ENCODE measurements around the gene TBX6. TPM values are rescaled to one million over a fixed set of nuclear protein-coding genes. Genes with fewer than 3 reads are reported as not detected.

Gene TBX6
- total RNA-seq, 1 experiment from 2014 or later = 1.4 TPM

- Histone ChIP-seq H3K9me2 (ENCODE audit: insufficient read depth) (no peaks in the 10 kb centered on the region), H3K9me3 (ENCODE audit: control insufficient read depth in 1 of 2, insufficient read depth in 1 of 2, low read depth in 1 of 2, low read length in 2 of 2) (peaks cover 3 to 18% of the 10 kb centered on the region in 2 experiments; a peak in 2 of 4 replicates), H3K9ac (ENCODE audit: low read length) (no peak overlapping the region), H4K20me1 (ENCODE audit: insufficient read depth) (no peaks in the 10 kb centered on the region), H3K27me3 (ENCODE audit: insufficient read depth, low read length) (no peaks in the 10 kb centered on the region), H3K27ac (ENCODE audit: low read depth, low read length) (no peak overlapping the region), H2AFZ (ENCODE audit: low read depth, low read length, poor library complexity, severe bottlenecking) (no peak overlapping the region), H3K4me1 (ENCODE audit: control insufficient read depth in 1 of 2, insufficient read depth in 2 of 2, low read length in 2 of 2) (peaks cover 14 to 50% of the 10 kb centered on the region in 2 experiments), H3K4me3 (replicated peaks in 1 of 2; ENCODE audit: low read depth in 1 of 2, low read length in 2 of 2) (no peak overlapping the region), H3K79me2 (ENCODE audit: insufficient read depth, low read length) (no peaks in the 10 kb centered on the region), H3K36me3 (ENCODE audit: control insufficient read depth in 1 of 2, insufficient read depth in 2 of 2, low read length in 2 of 2) (no peaks in the 10 kb centered on the region), H3K4me2 (ENCODE audit: low read length) (no peak overlapping the region)
- ATAC-seq (no peak), DNase-seq (ENCODE audit: low read depth, low spot score) (no peak)
- TF ChIP-seq, protein P1, sequence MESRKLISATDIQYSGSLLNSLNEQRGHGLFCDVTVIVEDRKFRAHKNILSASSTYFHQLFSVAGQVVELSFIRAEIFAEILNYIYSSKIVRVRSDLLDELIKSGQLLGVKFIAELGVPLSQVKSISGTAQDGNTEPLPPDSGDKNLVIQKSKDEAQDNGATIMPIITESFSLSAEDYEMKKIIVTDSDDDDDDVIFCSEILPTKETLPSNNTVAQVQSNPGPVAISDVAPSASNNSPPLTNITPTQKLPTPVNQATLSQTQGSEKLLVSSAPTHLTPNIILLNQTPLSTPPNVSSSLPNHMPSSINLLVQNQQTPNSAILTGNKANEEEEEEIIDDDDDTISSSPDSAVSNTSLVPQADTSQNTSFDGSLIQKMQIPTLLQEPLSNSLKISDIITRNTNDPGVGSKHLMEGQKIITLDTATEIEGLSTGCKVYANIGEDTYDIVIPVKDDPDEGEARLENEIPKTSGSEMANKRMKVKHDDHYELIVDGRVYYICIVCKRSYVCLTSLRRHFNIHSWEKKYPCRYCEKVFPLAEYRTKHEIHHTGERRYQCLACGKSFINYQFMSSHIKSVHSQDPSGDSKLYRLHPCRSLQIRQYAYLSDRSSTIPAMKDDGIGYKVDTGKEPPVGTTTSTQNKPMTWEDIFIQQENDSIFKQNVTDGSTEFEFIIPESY (IDR thresholded peaks at IDR 0.05; ENCODE audit: extremely low read depth, insufficient replicate concordance, low read length) = no peak
- BruUV-seq (replicated peaks) = no TSS peak
- intact Hi-C loops (cut with micrococcal nuclease) = loop anchor here (5.0 kb wide), 1 partner anchor 313 kb away; the partner anchor contains the start of gene ZNF771
- ChIA-PET CTCF (interaction anchor here (6.3 kb wide), 1 partner anchor 17 kb away, joined by 48 read pairs; no protein-coding TSS in a partner anchor), POLR2A (no interaction called here), RAD21 (ENCODE audit: low non-redundant PET in 1 of 2, low total read pairs in 2 of 2, uncharacterized antibody in 2 of 2, unreplicated experiment in 2 of 2) (no interaction called here)
Observed at GRCh38 chr16:30094541-30095165, 2.9 kb upstream of the TBX6 start.

DNA sequence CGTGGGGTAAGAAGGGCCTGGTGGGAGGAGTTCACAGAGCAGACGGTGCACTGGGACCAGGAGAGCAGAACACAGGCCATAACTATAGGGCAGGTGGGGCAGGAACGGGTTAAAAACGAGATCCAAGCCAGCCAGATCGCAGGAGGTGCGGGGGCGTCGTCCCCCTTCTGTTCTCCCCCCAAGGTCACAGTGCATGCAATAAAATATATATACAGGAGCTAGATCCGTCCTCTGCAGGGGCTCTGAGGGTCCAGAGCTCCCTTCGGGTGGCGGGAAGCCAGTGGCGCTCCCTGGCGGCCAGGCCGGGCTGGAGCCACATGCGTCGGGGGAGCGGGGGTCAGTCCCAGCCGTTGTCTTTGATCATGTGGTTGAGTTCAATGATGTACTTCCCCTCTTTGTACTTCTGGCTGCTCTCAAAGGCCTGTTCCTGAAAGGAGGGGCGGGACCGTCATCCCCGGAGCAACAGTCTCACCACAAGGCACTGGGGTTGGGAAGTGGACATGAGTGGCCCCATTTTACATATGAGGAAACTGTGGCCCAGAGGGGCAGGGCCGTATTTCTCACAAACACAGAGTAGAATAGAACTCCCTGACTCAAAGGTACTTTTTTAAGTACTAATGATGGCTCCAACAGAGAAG, 768 bp upstream of the TBX6 start:
- Histone ChIP-seq H3K9ac (ENCODE audit: low read length) (peak overlapping the region; percentile 77), H3K36me3 (ENCODE audit: control insufficient read depth in 1 of 2, insufficient read depth in 2 of 2, low read length in 2 of 2) (no peaks in the 10 kb centered on the region), H4K20me1 (ENCODE audit: insufficient read depth) (no peaks in the 10 kb centered on the region), H3K9me3 (ENCODE audit: control insufficient read depth in 1 of 2, insufficient read depth in 1 of 2, low read depth in 1 of 2, low read length in 2 of 2) (peaks cover under 1 to 12% of the 10 kb centered on the region in 2 experiments; a peak in 2 of 4 replicates), H3K4me3 (replicated peaks in 1 of 2; ENCODE audit: low read depth in 1 of 2, low read length in 2 of 2) (peak overlapping the region; percentile 62 to 68), H3K27me3 (ENCODE audit: insufficient read depth, low read length) (no peaks in the 10 kb centered on the region), H3K9me2 (ENCODE audit: insufficient read depth) (no peaks in the 10 kb centered on the region), H3K4me2 (ENCODE audit: low read length) (peak overlapping the region; percentile 96), H3K79me2 (ENCODE audit: insufficient read depth, low read length) (no peaks in the 10 kb centered on the region), H3K4me1 (ENCODE audit: control insufficient read depth in 1 of 2, insufficient read depth in 2 of 2, low read length in 2 of 2) (peaks cover 14 to 62% of the 10 kb centered on the region in 2 experiments), H3K27ac (ENCODE audit: low read depth, low read length) (peak overlapping the region; percentile 77), H2AFZ (ENCODE audit: low read depth, low read length, poor library complexity, severe bottlenecking) (peak overlapping the region; percentile 71)
- TSS peak; percentile 40 for BruUV-seq (replicated peaks)
- RAD21 ChIA-PET (ENCODE audit: low non-redundant PET in 1 of 2, low total read pairs in 2 of 2, uncharacterized antibody in 2 of 2, unreplicated experiment in 2 of 2) = no interaction called here
- POLR2A ChIA-PET = interaction anchor here (0.7 to 1.5 kb wide), 4 partner anchors 16 to 602 kb away, joined by 3 to 4 read pairs (median 3); partner anchors contain the start of gene PRR14
- intact Hi-C loops (cut with micrococcal nuclease) = loop anchor here (5.0 kb wide), 1 partner anchor 315 kb away; the partner anchor contains the start of gene ZNF771
- DNase-seq (ENCODE audit: low read depth, low spot score) (peak; percentile 56), ATAC-seq (peak; percentile 59)
- CTCF ChIA-PET = interaction anchor here (0.6 to 6.3 kb wide), 23 partner anchors 10 to 601 kb away, joined by 3 to 48 read pairs (median 4); partner anchors contain the start of genes ALDOA, DCTPP1, PRR14 and ZNF771
- TF ChIP-seq CEBPB (IDR thresholded peaks at IDR 0.05; ENCODE audit: low read depth) (no peak), CBX3 (IDR thresholded peaks at IDR 0.05; ENCODE audit: low read depth) (peak; percentile 84; the same call in 1 of the 2 replicates), TCF7L2 (IDR thresholded peaks at IDR 0.05; ENCODE audit: borderline replicate concordance, extremely low read depth, insufficient read depth, insufficient read length) (peak; percentile 86), SIN3A (IDR thresholded peaks at IDR 0.05; ENCODE audit: low read depth) (no peak), POLR2AphosphoS5 (IDR thresholded peaks at IDR 0.05; ENCODE audit: low read depth, low read length) (peak; percentile 37; the same call in 1 of the 2 replicates), JUND (IDR thresholded peaks at IDR 0.05) (no peak), ZFX (IDR thresholded peaks at IDR 0.05) (no peak), YY1 (IDR thresholded peaks at IDR 0.05; ENCODE audit: extremely low read depth, insufficient replicate concordance, low read depth, low read length) (peak; percentile 52), EGR1 (IDR thresholded peaks at IDR 0.05; ENCODE audit: low read depth) (no peak; the same call in 1 of the 2 replicates), SRF (IDR thresholded peaks at IDR 0.05; ENCODE audit: low read depth) (no peak)
- TF ChIP-seq, protein P2, sequence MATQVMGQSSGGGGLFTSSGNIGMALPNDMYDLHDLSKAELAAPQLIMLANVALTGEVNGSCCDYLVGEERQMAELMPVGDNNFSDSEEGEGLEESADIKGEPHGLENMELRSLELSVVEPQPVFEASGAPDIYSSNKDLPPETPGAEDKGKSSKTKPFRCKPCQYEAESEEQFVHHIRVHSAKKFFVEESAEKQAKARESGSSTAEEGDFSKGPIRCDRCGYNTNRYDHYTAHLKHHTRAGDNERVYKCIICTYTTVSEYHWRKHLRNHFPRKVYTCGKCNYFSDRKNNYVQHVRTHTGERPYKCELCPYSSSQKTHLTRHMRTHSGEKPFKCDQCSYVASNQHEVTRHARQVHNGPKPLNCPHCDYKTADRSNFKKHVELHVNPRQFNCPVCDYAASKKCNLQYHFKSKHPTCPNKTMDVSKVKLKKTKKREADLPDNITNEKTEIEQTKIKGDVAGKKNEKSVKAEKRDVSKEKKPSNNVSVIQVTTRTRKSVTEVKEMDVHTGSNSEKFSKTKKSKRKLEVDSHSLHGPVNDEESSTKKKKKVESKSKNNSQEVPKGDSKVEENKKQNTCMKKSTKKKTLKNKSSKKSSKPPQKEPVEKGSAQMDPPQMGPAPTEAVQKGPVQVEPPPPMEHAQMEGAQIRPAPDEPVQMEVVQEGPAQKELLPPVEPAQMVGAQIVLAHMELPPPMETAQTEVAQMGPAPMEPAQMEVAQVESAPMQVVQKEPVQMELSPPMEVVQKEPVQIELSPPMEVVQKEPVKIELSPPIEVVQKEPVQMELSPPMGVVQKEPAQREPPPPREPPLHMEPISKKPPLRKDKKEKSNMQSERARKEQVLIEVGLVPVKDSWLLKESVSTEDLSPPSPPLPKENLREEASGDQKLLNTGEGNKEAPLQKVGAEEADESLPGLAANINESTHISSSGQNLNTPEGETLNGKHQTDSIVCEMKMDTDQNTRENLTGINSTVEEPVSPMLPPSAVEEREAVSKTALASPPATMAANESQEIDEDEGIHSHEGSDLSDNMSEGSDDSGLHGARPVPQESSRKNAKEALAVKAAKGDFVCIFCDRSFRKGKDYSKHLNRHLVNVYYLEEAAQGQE (IDR thresholded peaks at IDR 0.05; ENCODE audit: low read depth) = no peak

Data from HCT116 (cell line).